Measurements from ENCODE around the gene OR2V2. TPM values are rescaled to one million over a fixed set of nuclear protein-coding genes. Genes with fewer than 3 reads are reported as not detected.

Gene OR2V2
- total RNA-seq, 2 experiments from 2014 or later: not detected

GRCh38 chr5:181182651-181183050 is 35.3 kb downstream of the OR2V2 start:
- Mint-ChIP-seq H3K27ac (peak overlapping the region; percentile 30), H3K4me1 (peaks cover 28% of the 10 kb centered on the region), H3K9me3 (no peaks in the 10 kb centered on the region), H3K27me3 (peaks cover 9% of the 10 kb centered on the region), H3K4me3 (peak overlapping the region; percentile 70), H3K36me3 (no peaks in the 10 kb centered on the region)
- no peak for DNase-seq

- H3K9me3 Mint-ChIP-seq: peaks cover 7% of the 10 kb centered on the region
- H3K4me3 Mint-ChIP-seq: peak overlapping the region; percentile 91
- H3K27me3 Mint-ChIP-seq: peaks cover 24% of the 10 kb centered on the region
- peaks cover 9% of the 10 kb centered on the region for H3K36me3 Mint-ChIP-seq
- peaks cover 41% of the 10 kb centered on the region for H3K4me1 Mint-ChIP-seq
- no peak for DNase-seq
- peak overlapping the region; percentile 96 for H3K27ac Mint-ChIP-seq
These were observed 37.4 kb downstream of the OR2V2 start for GRCh38 chr5:181184845-181185216.

GRCh38 chr5:181185560-181185959 is 38.2 kb downstream of the OR2V2 start:
- Mint-ChIP-seq H3K36me3 (peaks cover 9% of the 10 kb centered on the region), H3K9me3 (peaks cover 7% of the 10 kb centered on the region), H3K27me3 (peaks cover 24% of the 10 kb centered on the region), H3K27ac (no peak overlapping the region), H3K4me3 (no peak overlapping the region), H3K4me1 (peaks cover 46% of the 10 kb centered on the region)
- no peak for DNase-seq

GRCh38 chr5:181186022-181186421 is 38.6 kb downstream of the OR2V2 start:
- H3K4me3 Mint-ChIP-seq: no peak overlapping the region
- H3K27ac Mint-ChIP-seq: no peak overlapping the region
- peaks cover 24% of the 10 kb centered on the region for H3K27me3 Mint-ChIP-seq
- peaks cover 46% of the 10 kb centered on the region for H3K4me1 Mint-ChIP-seq
- H3K9me3 Mint-ChIP-seq: peaks cover 7% of the 10 kb centered on the region
- DNase-seq: no peak
- peaks cover 9% of the 10 kb centered on the region for H3K36me3 Mint-ChIP-seq

GRCh38 chr5:181186986-181187499 is 39.7 kb downstream of the OR2V2 start:
- Mint-ChIP-seq H3K27me3 (peaks cover 26% of the 10 kb centered on the region), H3K4me3 (peak overlapping the region; percentile 88), H3K27ac (peak overlapping the region; percentile 98), H3K4me1 (peaks cover 47% of the 10 kb centered on the region), H3K36me3 (peaks cover 13% of the 10 kb centered on the region), H3K9me3 (peaks cover 7% of the 10 kb centered on the region)
- DNase-seq: no peak

- peaks cover 44% of the 10 kb centered on the region for H3K4me1 Mint-ChIP-seq
These were observed 40.3 kb downstream of the OR2V2 start for GRCh38 chr5:181187500-181188213.

GRCh38 chr5:181188700-181189362 is 41.4 kb downstream of the OR2V2 start:
- peaks cover 13% of the 10 kb centered on the region for H3K36me3 Mint-ChIP-seq
- DNase-seq: peak; percentile 78
- peaks cover 7% of the 10 kb centered on the region for H3K9me3 Mint-ChIP-seq
- peak overlapping the region; percentile 88 for H3K4me3 Mint-ChIP-seq
- H3K27me3 Mint-ChIP-seq: peaks cover 27% of the 10 kb centered on the region
- peaks cover 52% of the 10 kb centered on the region for H3K4me1 Mint-ChIP-seq
- peak overlapping the region; percentile 98 for H3K27ac Mint-ChIP-seq

More at GRCh38 chr5:181187500-181188213, 40.3 kb downstream of the OR2V2 start:
- H3K9me3 Mint-ChIP-seq: peaks cover 7% of the 10 kb centered on the region
- H3K4me3 Mint-ChIP-seq: peak overlapping the region; percentile 88
- DNase-seq: peak; percentile 74
- H3K27ac Mint-ChIP-seq: peak overlapping the region; percentile 98
- H3K36me3 Mint-ChIP-seq: peaks cover 13% of the 10 kb centered on the region
- H3K27me3 Mint-ChIP-seq: peaks cover 27% of the 10 kb centered on the region

GRCh38 chr5:181189363-181189961 is 42.1 kb downstream of the OR2V2 start:
- Mint-ChIP-seq H3K4me1 (peaks cover 49% of the 10 kb centered on the region), H3K36me3 (peaks cover 13% of the 10 kb centered on the region), H3K9me3 (peaks cover 7% of the 10 kb centered on the region), H3K4me3 (peak overlapping the region; percentile 88), H3K27me3 (peaks cover 27% of the 10 kb centered on the region), H3K27ac (peak overlapping the region; percentile 98)
- peak; percentile 72 for DNase-seq

- DNase-seq: peak; percentile 54
- Mint-ChIP-seq H3K4me3 (peak overlapping the region; percentile 88), H3K36me3 (peaks cover 13% of the 10 kb centered on the region), H3K4me1 (peaks cover 45% of the 10 kb centered on the region), H3K9me3 (peaks cover 7% of the 10 kb centered on the region), H3K27ac (peak overlapping the region; percentile 98), H3K27me3 (peaks cover 27% of the 10 kb centered on the region)
These were observed 42.8 kb downstream of the OR2V2 start for GRCh38 chr5:181189962-181190710.

GRCh38 chr5:181190711-181191525 is 43.5 kb downstream of the OR2V2 start:
- Mint-ChIP-seq H3K27me3 (peaks cover 27% of the 10 kb centered on the region), H3K4me1 (peaks cover 44% of the 10 kb centered on the region)

GRCh38 chr5:181191526-181192336 is 44.3 kb downstream of the OR2V2 start:
- Mint-ChIP-seq H3K27ac (peak overlapping the region; percentile 98), H3K4me3 (peak overlapping the region; percentile 88), H3K27me3 (peaks cover 27% of the 10 kb centered on the region), H3K9me3 (peaks cover 7% of the 10 kb centered on the region), H3K4me1 (peaks cover 41% of the 10 kb centered on the region), H3K36me3 (peaks cover 13% of the 10 kb centered on the region)
- DNase-seq: peak; percentile 96

More at GRCh38 chr5:181190711-181191525, 43.5 kb downstream of the OR2V2 start:
- peak overlapping the region; percentile 98 for H3K27ac Mint-ChIP-seq
- peak overlapping the region; percentile 88 for H3K4me3 Mint-ChIP-seq
- H3K36me3 Mint-ChIP-seq: peaks cover 13% of the 10 kb centered on the region
- peak; percentile 63 for DNase-seq
- H3K9me3 Mint-ChIP-seq: peaks cover 7% of the 10 kb centered on the region

GRCh38 chr5:181192337-181193046 is 45.1 kb downstream of the OR2V2 start:
- Mint-ChIP-seq H3K9me3 (peaks cover 7% of the 10 kb centered on the region), H3K4me1 (peaks cover 37% of the 10 kb centered on the region), H3K36me3 (peaks cover 13% of the 10 kb centered on the region), H3K27ac (peak overlapping the region; percentile 98), H3K4me3 (peak overlapping the region; percentile 88), H3K27me3 (peaks cover 25% of the 10 kb centered on the region)
- no peak for DNase-seq

- Mint-ChIP-seq H3K27ac (no peak overlapping the region), H3K4me1 (peaks cover 25% of the 10 kb centered on the region), H3K36me3 (peaks cover 8% of the 10 kb centered on the region), H3K27me3 (peaks cover 13% of the 10 kb centered on the region), H3K9me3 (peaks cover under 1% of the 10 kb centered on the region), H3K4me3 (no peak overlapping the region)
- DNase-seq: no peak
These were observed 46.3 kb downstream of the OR2V2 start for GRCh38 chr5:181193656-181194055.
